SW480 (cell line): Measurements from ENCODE around the gene PRTN3.
"Not testable (repeated sequence)": the region's sequence is repeated elsewhere in the genome, so short reads cannot be mapped to it uniquely, and the experiment has no call there.

Experiments
- DNase-seq: peaks from one replicate; pipeline ENCODE4 v3.0.0-alpha.2; 2016; ENCODE audit warnings: low spot score

The PRTN3 gene

GRCh38 chr19:867855-868457 lies 27.2 kb downstream of the PRTN3 start:
- no peak for DNase-seq

GRCh38 chr19:868458-869244 lies 27.9 kb downstream of the PRTN3 start:
- no peak for DNase-seq

GRCh38 chr19:869245-870177 lies 28.7 kb downstream of the PRTN3 start:
- DNase-seq, result no peak

- no peak for DNase-seq
These were observed 29.5 kb downstream of the PRTN3 start for GRCh38 chr19:870314-870713.

GRCh38 chr19:870963-871401 lies 30.2 kb downstream of the PRTN3 start:
- no peak for DNase-seq

- DNase-seq, result no peak
These were observed 30.9 kb downstream of the PRTN3 start for GRCh38 chr19:871446-872265.

GRCh38 chr19:872266-872951 lies 31.6 kb downstream of the PRTN3 start:
- DNase-seq, result peak; percentile 64

GRCh38 chr19:873084-873483 lies 32.3 kb downstream of the PRTN3 start:
- DNase-seq, result peak; percentile 58

- no peak for DNase-seq
These were observed 32.8 kb downstream of the PRTN3 start for GRCh38 chr19:873561-874041.

- no peak for DNase-seq
These were observed 34.6 kb downstream of the PRTN3 start for GRCh38 chr19:875265-875879.

GRCh38 chr19:876089-876488 lies 35.3 kb downstream of the PRTN3 start:
- no peak for DNase-seq

- DNase-seq, result no peak
These were observed 36.0 kb downstream of the PRTN3 start for GRCh38 chr19:876780-877314.

- not testable (repeated sequence) for DNase-seq
These were observed 37.3 kb downstream of the PRTN3 start for GRCh38 chr19:877992-878660.

- not testable (repeated sequence) for DNase-seq
These were observed 38.2 kb downstream of the PRTN3 start for GRCh38 chr19:878751-879561.

GRCh38 chr19:879711-880438 lies 39.1 kb downstream of the PRTN3 start:
- no peak for DNase-seq

GRCh38 chr19:881385-882071 lies 40.7 kb downstream of the PRTN3 start:
- DNase-seq, result no peak

GRCh38 chr19:882871-883497 lies 42.2 kb downstream of the PRTN3 start:
- no peak for DNase-seq
